ENCODE measurements around the gene FNDC8.

The FNDC8 gene

GRCh38 chr17:35167046-35167445 is 45.6 kb downstream of the FNDC8 start:
- TF ChIP-seq TAF1 (IDR thresholded peaks at IDR 0.05; ENCODE audit: borderline replicate concordance, insufficient read depth, low read length) = no peak
- no peak for TF ChIP-seq SIN3A (IDR thresholded peaks at IDR 0.05; ENCODE audit: borderline replicate concordance, insufficient read depth, low read length)
- TF ChIP-seq POLR2AphosphoS5 (IDR thresholded peaks at IDR 0.05; ENCODE audit: low read depth, low read length) = no peak
- TF ChIP-seq REST (IDR thresholded peaks at IDR 0.05; ENCODE audit: insufficient read depth in 1 of 2, low read depth in 2 of 2, low read length in 2 of 2) = no peak
- TF ChIP-seq FOXP2 (optimal IDR thresholded peaks at IDR 0.05; ENCODE audit: borderline replicate concordance, extremely low read depth, extremely low read length, insufficient read depth) = no peak

GRCh38 chr17:35167666-35168065 is 46.3 kb downstream of the FNDC8 start:
- TF ChIP-seq REST (IDR thresholded peaks at IDR 0.05; ENCODE audit: insufficient read depth in 1 of 2, low read depth in 2 of 2, low read length in 2 of 2) (no peak), TAF1 (IDR thresholded peaks at IDR 0.05; ENCODE audit: borderline replicate concordance, insufficient read depth, low read length) (no peak), FOXP2 (optimal IDR thresholded peaks at IDR 0.05; ENCODE audit: borderline replicate concordance, extremely low read depth, extremely low read length, insufficient read depth) (no peak)

- TF ChIP-seq POLR2AphosphoS5 (IDR thresholded peaks at IDR 0.05; ENCODE audit: low read depth, low read length) = no peak
- no peak for TF ChIP-seq SIN3A (IDR thresholded peaks at IDR 0.05; ENCODE audit: borderline replicate concordance, insufficient read depth, low read length)
- TF ChIP-seq REST (IDR thresholded peaks at IDR 0.05; ENCODE audit: insufficient read depth in 1 of 2, low read depth in 2 of 2, low read length in 2 of 2) = no peak
- no peak for TF ChIP-seq TAF1 (IDR thresholded peaks at IDR 0.05; ENCODE audit: borderline replicate concordance, insufficient read depth, low read length)
- TF ChIP-seq FOXP2 (optimal IDR thresholded peaks at IDR 0.05; ENCODE audit: borderline replicate concordance, extremely low read depth, extremely low read length, insufficient read depth) = no peak
Measured at GRCh38 chr17:35169835-35170363, 48.5 kb downstream of the FNDC8 start.

GRCh38 chr17:35170968-35171771 is 49.8 kb downstream of the FNDC8 start:
- TF ChIP-seq POLR2AphosphoS5 (IDR thresholded peaks at IDR 0.05; ENCODE audit: low read depth, low read length) = no peak
- TF ChIP-seq FOXP2 (optimal IDR thresholded peaks at IDR 0.05; ENCODE audit: borderline replicate concordance, extremely low read depth, extremely low read length, insufficient read depth) = no peak
- TF ChIP-seq TAF1 (IDR thresholded peaks at IDR 0.05; ENCODE audit: borderline replicate concordance, insufficient read depth, low read length) = no peak
- TF ChIP-seq SIN3A (IDR thresholded peaks at IDR 0.05; ENCODE audit: borderline replicate concordance, insufficient read depth, low read length) = no peak
- TF ChIP-seq REST (IDR thresholded peaks at IDR 0.05; ENCODE audit: insufficient read depth in 1 of 2, low read depth in 2 of 2, low read length in 2 of 2) = no peak
